Measurements from ENCODE around the gene CLEC17A.

CLEC17A gene

DNA sequence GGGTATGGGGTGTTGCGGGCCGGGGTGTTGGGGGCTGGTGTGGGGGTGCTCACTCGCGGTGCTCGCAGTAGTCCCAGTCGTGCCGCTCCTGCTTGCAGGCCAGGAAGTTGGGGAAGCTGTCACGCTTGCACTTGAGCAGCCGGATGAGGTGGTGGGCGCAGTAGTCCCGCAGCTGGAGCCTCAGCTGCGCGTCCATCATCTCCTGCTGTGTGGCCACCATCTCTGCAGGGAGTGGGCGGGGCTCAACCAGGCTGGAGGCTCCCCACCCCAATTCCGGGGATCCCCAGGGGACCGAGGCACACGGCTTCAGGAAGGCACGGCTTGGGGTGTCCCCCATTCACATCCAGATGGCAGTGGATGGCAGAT is 16.2 kb upstream of the CLEC17A start:
- DNase-seq (ENCODE audit: extremely low read depth, low read depth) = no peak
- TF ChIP-seq, protein P1, sequence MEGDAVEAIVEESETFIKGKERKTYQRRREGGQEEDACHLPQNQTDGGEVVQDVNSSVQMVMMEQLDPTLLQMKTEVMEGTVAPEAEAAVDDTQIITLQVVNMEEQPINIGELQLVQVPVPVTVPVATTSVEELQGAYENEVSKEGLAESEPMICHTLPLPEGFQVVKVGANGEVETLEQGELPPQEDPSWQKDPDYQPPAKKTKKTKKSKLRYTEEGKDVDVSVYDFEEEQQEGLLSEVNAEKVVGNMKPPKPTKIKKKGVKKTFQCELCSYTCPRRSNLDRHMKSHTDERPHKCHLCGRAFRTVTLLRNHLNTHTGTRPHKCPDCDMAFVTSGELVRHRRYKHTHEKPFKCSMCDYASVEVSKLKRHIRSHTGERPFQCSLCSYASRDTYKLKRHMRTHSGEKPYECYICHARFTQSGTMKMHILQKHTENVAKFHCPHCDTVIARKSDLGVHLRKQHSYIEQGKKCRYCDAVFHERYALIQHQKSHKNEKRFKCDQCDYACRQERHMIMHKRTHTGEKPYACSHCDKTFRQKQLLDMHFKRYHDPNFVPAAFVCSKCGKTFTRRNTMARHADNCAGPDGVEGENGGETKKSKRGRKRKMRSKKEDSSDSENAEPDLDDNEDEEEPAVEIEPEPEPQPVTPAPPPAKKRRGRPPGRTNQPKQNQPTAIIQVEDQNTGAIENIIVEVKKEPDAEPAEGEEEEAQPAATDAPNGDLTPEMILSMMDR (IDR thresholded peaks at IDR 0.05; ENCODE audit: low read depth, low read length) = no peak

DNA sequence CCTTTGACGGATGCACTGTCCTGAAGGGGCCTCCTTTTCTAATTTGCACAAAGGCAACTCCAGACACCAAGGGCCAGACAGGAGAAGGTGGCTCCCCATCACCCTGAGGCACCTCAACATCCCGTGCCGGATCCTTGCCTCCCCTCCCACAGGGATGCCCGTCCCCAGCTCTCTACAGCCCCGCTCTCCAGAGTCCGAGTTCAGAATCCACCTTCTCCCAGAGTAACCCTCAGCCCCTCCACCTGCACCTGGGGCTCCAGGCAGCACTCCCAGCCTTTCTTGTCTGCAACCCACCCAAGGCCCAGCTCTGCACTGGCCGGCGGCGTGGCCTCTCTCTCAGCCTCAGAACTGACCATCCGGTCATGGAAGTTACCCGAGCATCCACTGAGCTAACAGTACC is 15.8 kb upstream of the CLEC17A start:
- no peak for DNase-seq (ENCODE audit: extremely low read depth, low read depth)
- TF ChIP-seq, protein P1 (IDR thresholded peaks at IDR 0.05; ENCODE audit: low read depth, low read length) = no peak

DNA sequence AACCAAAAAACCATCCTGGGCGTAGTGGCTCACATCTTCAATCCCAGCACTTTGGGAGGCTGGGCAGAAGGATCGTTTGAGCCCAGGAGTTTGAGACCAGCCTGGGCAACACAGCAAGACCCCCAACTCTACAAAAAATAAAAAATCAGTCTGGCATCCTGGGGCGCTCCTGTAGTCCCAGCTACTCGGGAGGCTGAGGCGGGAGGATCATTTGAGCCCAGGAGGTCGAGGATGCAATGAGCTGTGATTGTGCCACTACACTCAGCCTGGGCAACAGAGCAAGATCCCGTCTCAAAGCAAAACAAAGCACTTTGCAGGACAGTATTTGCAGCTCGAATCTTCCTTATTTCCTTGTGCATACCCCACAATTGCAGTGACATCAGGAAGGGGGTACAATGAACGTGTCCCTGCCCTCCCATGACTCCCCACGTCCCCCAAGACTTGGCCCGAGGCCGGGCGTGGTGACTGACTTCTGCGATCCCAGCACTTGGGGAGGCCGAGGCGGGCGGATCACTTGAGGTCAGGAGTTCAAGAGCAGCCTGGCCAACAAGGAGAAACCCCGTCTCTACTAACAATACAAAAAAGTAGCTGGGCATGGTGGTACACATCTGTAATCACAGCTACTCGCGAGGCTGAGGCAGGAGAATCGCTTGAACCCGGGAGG is 11.9 kb upstream of the CLEC17A start:
- TF ChIP-seq, protein P1 (IDR thresholded peaks at IDR 0.05; ENCODE audit: low read depth, low read length) = no peak
- DNase-seq (ENCODE audit: extremely low read depth, low read depth) = no peak

DNA sequence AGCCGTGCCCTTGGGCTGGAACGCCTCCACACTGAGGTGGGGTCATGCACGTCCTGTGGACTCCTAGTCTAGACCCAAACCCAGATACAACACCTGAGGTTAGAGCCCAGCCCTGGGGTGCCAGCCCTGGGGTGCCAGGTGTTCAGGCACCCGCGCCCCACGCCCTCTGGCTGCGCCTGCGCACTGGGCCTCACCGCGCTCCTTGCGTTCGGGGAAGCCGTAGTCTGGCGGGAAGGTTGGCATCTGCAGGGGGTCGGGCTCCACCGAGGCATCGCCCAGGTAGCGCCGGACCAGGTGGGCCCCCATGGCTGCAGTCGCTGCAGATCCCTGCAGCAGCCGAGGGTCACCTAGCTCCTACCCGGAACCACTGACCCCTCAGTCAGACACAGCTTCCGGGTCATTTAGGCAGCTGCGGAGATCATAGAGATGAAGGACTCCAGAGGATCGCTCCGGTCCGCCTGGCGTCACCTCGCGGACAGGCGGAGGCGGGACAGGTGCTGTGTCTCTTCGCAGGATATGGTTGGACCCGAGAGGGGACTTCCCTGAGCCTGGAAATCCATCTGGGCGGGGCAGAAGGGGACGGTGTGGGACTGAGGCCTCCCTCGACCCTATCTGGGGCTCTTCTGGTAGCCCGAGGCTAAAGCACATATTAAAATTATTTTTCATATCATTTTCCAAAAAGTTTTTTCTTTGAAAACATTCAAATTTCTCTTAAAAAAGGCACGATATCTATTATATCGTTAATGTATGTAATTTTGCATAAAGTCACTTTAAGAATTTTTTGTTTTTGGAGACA is 11.0 kb upstream of the CLEC17A start, which contains the start of gene NDUFB7:
TSS of gene NDUFB7 (minus strand) at position 372 of the 796 bp plus-strand sequence. CDS start at position 306, 66 bp downstream.
- peak; percentile 81 for DNase-seq (ENCODE audit: extremely low read depth, low read depth)
- TF ChIP-seq, protein P1 (IDR thresholded peaks at IDR 0.05; ENCODE audit: low read depth, low read length) = peak; percentile 86

DNA sequence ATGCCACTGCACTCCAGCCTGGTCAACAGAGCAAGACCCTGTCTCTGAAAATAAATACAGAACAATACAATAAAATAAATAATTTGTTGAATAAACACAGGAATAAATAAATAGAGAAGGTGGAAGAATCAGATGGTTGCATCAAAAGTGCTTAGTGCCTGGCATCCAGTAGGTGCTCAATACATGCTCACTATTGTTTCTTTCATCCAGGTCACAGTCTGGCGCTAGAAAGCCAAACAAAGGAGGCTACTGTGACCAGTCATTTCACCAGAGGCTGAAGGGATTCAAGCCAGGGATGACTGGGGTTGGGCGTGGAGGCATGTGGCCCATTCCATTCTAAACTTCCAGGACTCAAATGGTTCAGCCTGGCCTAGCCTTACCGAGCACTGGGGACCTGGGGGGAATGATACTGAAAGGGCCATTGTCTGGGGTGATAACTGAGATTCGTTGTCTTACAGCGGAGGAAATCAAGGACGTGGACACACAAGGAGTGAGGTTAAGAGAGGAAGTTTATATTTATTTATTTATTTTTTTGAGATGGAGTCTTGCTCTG is 7.4 kb upstream of the CLEC17A start:
- TF ChIP-seq, protein P1 (IDR thresholded peaks at IDR 0.05; ENCODE audit: low read depth, low read length) = no peak
- no peak for DNase-seq (ENCODE audit: extremely low read depth, low read depth)

DNA sequence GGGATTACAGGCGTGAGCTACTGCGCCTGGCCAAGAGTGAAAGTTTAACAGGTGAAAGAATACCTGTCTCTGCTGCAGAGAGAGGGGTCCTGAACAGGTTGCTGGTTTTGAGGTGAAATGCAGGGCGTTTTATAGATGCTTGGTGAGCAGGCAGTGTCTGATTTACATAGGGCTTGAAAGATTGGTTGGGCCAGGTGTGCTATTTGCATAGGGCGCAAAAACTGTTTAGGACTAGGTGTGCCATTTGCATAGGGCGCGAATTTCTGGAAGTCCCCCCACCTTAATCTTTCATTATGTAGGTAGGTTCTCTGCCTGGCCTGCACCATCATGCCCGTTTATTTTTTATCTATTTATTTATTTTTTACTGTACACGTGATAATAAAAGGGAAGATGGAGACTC is 6.5 kb upstream of the CLEC17A start:
- TF ChIP-seq, protein P1 (IDR thresholded peaks at IDR 0.05; ENCODE audit: low read depth, low read length) = no peak
- DNase-seq (ENCODE audit: extremely low read depth, low read depth) = no peak

DNA sequence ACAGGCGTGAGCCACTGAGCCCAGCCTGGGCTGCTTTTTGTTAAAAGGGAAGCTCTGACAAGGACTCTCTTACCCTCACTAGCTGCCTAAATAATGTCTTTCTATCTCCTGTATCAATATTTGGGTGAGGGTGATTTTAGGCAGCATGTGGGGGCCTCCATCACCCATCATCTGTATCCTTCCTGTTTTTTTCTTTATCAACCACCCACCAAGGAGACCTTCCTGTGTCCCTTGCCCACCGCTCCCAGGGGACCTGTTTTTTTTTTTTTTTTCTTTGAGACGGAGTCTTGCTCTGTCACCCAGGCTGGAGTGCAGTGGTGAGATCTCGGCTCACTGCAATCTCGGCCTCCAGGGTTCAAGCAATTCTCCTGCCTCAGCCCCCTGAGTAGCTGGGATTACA is 5.6 kb upstream of the CLEC17A start:
- no peak for DNase-seq (ENCODE audit: extremely low read depth, low read depth)
- TF ChIP-seq, protein P1 (IDR thresholded peaks at IDR 0.05; ENCODE audit: low read depth, low read length) = no peak
